WTC11 (cell line): ENCODE data around the gene CTNNA3. TPM values are rescaled to one million over a fixed set of nuclear protein-coding genes. Genes with fewer than 3 reads are reported as not detected.
A peak's percentile ranks its signal among the peaks of the same experiment; 100 is the strongest.

Experiments
- ATAC-seq: fragments of 200-7000 bp; cut with Tn5 transposase; 2 replicates; pipeline ENCODE4 v1.10.0; 2021; ENCODE audit warnings: mild to moderate bottlenecking, moderate library complexity
- CTCF ChIA-PET: fragments of 300-600 bp; sonication (Branson Sonifier 250); formaldehyde crosslinking; loops from one replicate; lab custom pipeline; 2021; ENCODE audit warnings: antibody characterized with exemption; lab: Charles Lee
- POLR2A ChIA-PET: fragments of 350-600 bp; sonication (Branson Sonifier 250); formaldehyde crosslinking; loops from one replicate; lab custom pipeline; 2021; ENCODE audit warnings: antibody characterized with exemption; lab: Charles Lee
- DNase-seq: peaks from one replicate; pipeline ENCODE4 v3.0.0; 2021; ENCODE audit warnings: low spot score
- H3K27ac Mint-ChIP-seq: 2 replicates; pipeline ENCODE4 v1.8.0; 2021; ENCODE audit warnings: mixed read lengths
- H3K27me3 Mint-ChIP-seq: 2 replicates; pipeline ENCODE4 v1.8.0; 2021; ENCODE audit warnings: low read depth, mild to moderate bottlenecking, moderate library complexity, mixed read lengths
- H3K36me3 Mint-ChIP-seq: 2 replicates; pipeline ENCODE4 v1.8.0; 2021; ENCODE audit warnings: mixed read lengths
- H3K4me1 Mint-ChIP-seq: 2 replicates; pipeline ENCODE4 v1.8.0; 2022; ENCODE audit warnings: mixed read lengths
- H3K4me3 Mint-ChIP-seq: 2 replicates; pipeline ENCODE4 v1.8.0; 2021; ENCODE audit warnings: mild to moderate bottlenecking, moderate library complexity, mixed read lengths
- H3K9me3 Mint-ChIP-seq: 2 replicates; pipeline ENCODE4 v1.8.0; 2021; ENCODE audit warnings: mixed read lengths
- ATF6 ChIP-seq: sonication (generic); formaldehyde crosslinking; IDR thresholded peaks from 2 replicates; pipeline ENCODE4 v1.8.1; 2023; ENCODE audit warnings: mild to moderate bottlenecking, missing genetic modification reagents
- CREM ChIP-seq: sonication (generic); formaldehyde crosslinking; IDR thresholded peaks from 2 replicates; pipeline ENCODE4 v1.8.1; 2022; ENCODE audit warnings: mild to moderate bottlenecking, missing genetic modification reagents, moderate library complexity
- E2F1 ChIP-seq: sonication (generic); formaldehyde crosslinking; IDR thresholded peaks from 2 replicates; pipeline ENCODE4 v1.8.0; 2022; ENCODE audit warnings: mild to moderate bottlenecking, missing genetic modification reagents
- EMX1 ChIP-seq: fragments of 250-450 bp; sonication (Bioruptor Pico); IDR thresholded peaks from 2 replicates; pipeline ENCODE4 v1.8.0; 2021; ENCODE audit warnings: mild to moderate bottlenecking
- ETV6 ChIP-seq: sonication (generic); formaldehyde crosslinking; IDR thresholded peaks from 2 replicates; pipeline ENCODE4 v1.8.1; 2022; ENCODE audit warnings: mild to moderate bottlenecking, missing genetic modification reagents
- GABPB1 ChIP-seq: sonication (generic); formaldehyde crosslinking; IDR thresholded peaks from 2 replicates; pipeline ENCODE4 v1.8.1; 2023; ENCODE audit warnings: mild to moderate bottlenecking, missing genetic modification reagents
- HMGXB4 ChIP-seq: sonication (generic); formaldehyde crosslinking; IDR thresholded peaks from 2 replicates; pipeline ENCODE4 v1.8.1; 2023; ENCODE audit warnings: mild to moderate bottlenecking, moderate library complexity, missing genetic modification reagents
- MXD4 ChIP-seq: fragments of 250-450 bp; sonication (Bioruptor Pico); IDR thresholded peaks from 2 replicates; pipeline ENCODE4 v1.8.0; 2021; ENCODE audit warnings: mild to moderate bottlenecking, moderate library complexity, borderline replicate concordance
- MYBL2 ChIP-seq: sonication (generic); formaldehyde crosslinking; IDR thresholded peaks from 2 replicates; pipeline ENCODE4 v1.8.1; 2023; ENCODE audit warnings: mild to moderate bottlenecking, moderate library complexity, missing genetic modification reagents
- SMAD3 ChIP-seq: sonication (generic); formaldehyde crosslinking; IDR thresholded peaks from 2 replicates; pipeline ENCODE4 v1.8.0; 2022; ENCODE audit warnings: missing genetic modification reagents, mild to moderate bottlenecking, borderline replicate concordance
- SMAD4 ChIP-seq: sonication (generic); formaldehyde crosslinking; IDR thresholded peaks from 2 replicates; pipeline ENCODE4 v1.8.0; 2022; ENCODE audit warnings: mild to moderate bottlenecking, missing genetic modification reagents
- SOX15 ChIP-seq: fragments of 250-450 bp; sonication (Bioruptor Pico); IDR thresholded peaks from 2 replicates; pipeline ENCODE4 v1.9.0; 2021; ENCODE audit warnings: mild to moderate bottlenecking
- TEAD1 ChIP-seq: sonication (generic); formaldehyde crosslinking; IDR thresholded peaks from 2 replicates; pipeline ENCODE4 v1.8.0; 2022; ENCODE audit warnings: mild to moderate bottlenecking, missing genetic modification reagents
- ZBTB43 ChIP-seq: sonication (generic); formaldehyde crosslinking; IDR thresholded peaks from 2 replicates; pipeline ENCODE4 v1.8.1; 2023; ENCODE audit warnings: mild to moderate bottlenecking, missing genetic modification reagents
- ZNF396 ChIP-seq: fragments of 250-450 bp; sonication (Bioruptor Pico); IDR thresholded peaks from 2 replicates; pipeline ENCODE4 v1.8.0; 2021; ENCODE audit warnings: mild to moderate bottlenecking, moderate library complexity, borderline replicate concordance
- ZNF416 ChIP-seq: fragments of 250-450 bp; sonication (Bioruptor Pico); IDR thresholded peaks from 2 replicates; pipeline ENCODE4 v1.9.0; 2021; ENCODE audit warnings: mild to moderate bottlenecking, inconsistent platforms
- ZNF532 ChIP-seq: fragments of 250-450 bp; sonication (Bioruptor Pico); IDR thresholded peaks from 2 replicates; pipeline ENCODE4 v1.9.0; 2021; ENCODE audit warnings: mild to moderate bottlenecking, borderline replicate concordance
- total RNA-seq: library from RNA; stranded (reverse); gene quantifications from 3 replicates; pipeline ENCODE4 v1.2.3, GENCODE V29; 2021
- TF ChIP-seq, protein P1 (sequence below): sonication (generic); formaldehyde crosslinking; IDR thresholded peaks from 2 replicates; pipeline ENCODE4 v1.8.1; 2022; ENCODE audit warnings: mild to moderate bottlenecking, moderate library complexity, missing genetic modification reagents
- TF ChIP-seq, protein P2 (sequence below): sonication (generic); formaldehyde crosslinking; IDR thresholded peaks from 2 replicates; pipeline ENCODE4 v1.8.1; 2022; ENCODE audit warnings: low read depth, mild to moderate bottlenecking, moderate library complexity, missing genetic modification reagents, borderline replicate concordance
- TF ChIP-seq, protein P3 (sequence below): sonication (generic); formaldehyde crosslinking; IDR thresholded peaks from 2 replicates; pipeline ENCODE4 v1.8.1; 2022; ENCODE audit warnings: missing genetic modification reagents, borderline replicate concordance

Gene CTNNA3
- total RNA-seq, 1 experiment from 2014 or later, result 6.1 TPM

- Mint-ChIP-seq H3K27me3 (no peaks in the 10 kb centered on the region; the same call in 1 of the 2 replicates), H3K36me3 (peaks cover 3% of the 10 kb centered on the region; the same call in 1 of the 2 replicates), H3K9me3 (peaks cover 10% of the 10 kb centered on the region), H3K4me3 (no peak overlapping the region), H3K27ac (no peak overlapping the region), H3K4me1 (peaks cover 6% of the 10 kb centered on the region)
- ChIA-PET POLR2A (no interaction called here), CTCF (interaction anchor here (0.6 to 1.9 kb wide), 6 partner anchors 9 to 352 kb away, joined by 3 to 14 read pairs (median 6); partner anchors contain the start of gene LRRTM3)
- no peak for DNase-seq
- ATAC-seq, result peak; percentile 92
- TF ChIP-seq ZBTB43 (CRISPR knock-in tag) (no peak), ETV6 (CRISPR knock-in tag) (no peak), GABPB1 (CRISPR knock-in tag) (no peak), CREM (CRISPR knock-in tag) (no peak), SOX15 (CRISPR knock-in tag) (no peak), ATF6 (no peak), ZNF532 (CRISPR knock-in tag) (no peak), ZNF396 (no peak), MYBL2 (CRISPR knock-in tag) (no peak), TEAD1 (CRISPR knock-in tag) (no peak), SMAD4 (CRISPR knock-in tag) (no peak), EMX1 (CRISPR knock-in tag) (no peak), HMGXB4 (CRISPR knock-in tag) (no peak), MXD4 (CRISPR knock-in tag) (no peak), ZNF416 (CRISPR knock-in tag) (no peak), SMAD3 (CRISPR knock-in tag) (no peak), E2F1 (CRISPR knock-in tag) (no peak)
- TF ChIP-seq, protein P1, sequence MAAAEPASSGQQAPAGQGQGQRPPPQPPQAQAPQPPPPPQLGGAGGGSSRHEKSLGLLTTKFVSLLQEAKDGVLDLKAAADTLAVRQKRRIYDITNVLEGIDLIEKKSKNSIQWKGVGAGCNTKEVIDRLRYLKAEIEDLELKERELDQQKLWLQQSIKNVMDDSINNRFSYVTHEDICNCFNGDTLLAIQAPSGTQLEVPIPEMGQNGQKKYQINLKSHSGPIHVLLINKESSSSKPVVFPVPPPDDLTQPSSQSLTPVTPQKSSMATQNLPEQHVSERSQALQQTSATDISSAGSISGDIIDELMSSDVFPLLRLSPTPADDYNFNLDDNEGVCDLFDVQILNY (CRISPR knock-in tag), result no peak
- TF ChIP-seq, protein P2, sequence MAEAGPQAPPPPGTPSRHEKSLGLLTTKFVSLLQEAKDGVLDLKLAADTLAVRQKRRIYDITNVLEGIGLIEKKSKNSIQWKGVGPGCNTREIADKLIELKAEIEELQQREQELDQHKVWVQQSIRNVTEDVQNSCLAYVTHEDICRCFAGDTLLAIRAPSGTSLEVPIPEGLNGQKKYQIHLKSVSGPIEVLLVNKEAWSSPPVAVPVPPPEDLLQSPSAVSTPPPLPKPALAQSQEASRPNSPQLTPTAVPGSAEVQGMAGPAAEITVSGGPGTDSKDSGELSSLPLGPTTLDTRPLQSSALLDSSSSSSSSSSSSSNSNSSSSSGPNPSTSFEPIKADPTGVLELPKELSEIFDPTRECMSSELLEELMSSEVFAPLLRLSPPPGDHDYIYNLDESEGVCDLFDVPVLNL (CRISPR knock-in tag), result no peak
- TF ChIP-seq, protein P3, sequence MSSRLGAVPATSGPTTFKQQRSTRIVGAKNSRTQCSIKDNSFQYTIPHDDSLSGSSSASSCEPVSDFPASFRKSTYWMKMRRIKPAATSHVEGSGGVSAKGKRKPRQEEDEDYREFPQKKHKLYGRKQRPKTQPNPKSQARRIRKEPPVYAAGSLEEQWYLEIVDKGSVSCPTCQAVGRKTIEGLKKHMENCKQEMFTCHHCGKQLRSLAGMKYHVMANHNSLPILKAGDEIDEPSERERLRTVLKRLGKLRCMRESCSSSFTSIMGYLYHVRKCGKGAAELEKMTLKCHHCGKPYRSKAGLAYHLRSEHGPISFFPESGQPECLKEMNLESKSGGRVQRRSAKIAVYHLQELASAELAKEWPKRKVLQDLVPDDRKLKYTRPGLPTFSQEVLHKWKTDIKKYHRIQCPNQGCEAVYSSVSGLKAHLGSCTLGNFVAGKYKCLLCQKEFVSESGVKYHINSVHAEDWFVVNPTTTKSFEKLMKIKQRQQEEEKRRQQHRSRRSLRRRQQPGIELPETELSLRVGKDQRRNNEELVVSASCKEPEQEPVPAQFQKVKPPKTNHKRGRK (CRISPR knock-in tag), result no peak
Measured at GRCh38 chr10:66917104-66917503, 778.9 kb downstream of the CTNNA3 start.
